GM23338 (cell line): ENCODE data around the gene ADAMTS17. TPM values are rescaled to one million over a fixed set of nuclear protein-coding genes. Genes with fewer than 3 reads are reported as not detected.

Experiments
- ATAC-seq: fragments of 200-7000 bp; cut with Tn5 transposase; 3 replicates; pipeline ENCODE4 v1.9.1; 2020
- DNase-seq: peaks from one replicate; pipeline ENCODE4 v3.0.0-alpha.2; 2015; ENCODE audit warnings: low spot score
- H2AFZ ChIP-seq: fragments of 200-600 bp; sonication (generic); 2 replicates; pipeline ENCODE4 v1.8.0; 2016; ENCODE audit warnings: antibody characterized with exemption, mild to moderate bottlenecking, moderate library complexity
- H3F3A ChIP-seq: fragments of 200-600 bp; sonication (generic); replicated peaks from 2 replicates; pipeline ENCODE4 v1.8.0; 2017; ENCODE audit warnings: antibody characterized with exemption, mixed run types, low read depth
- H3K27ac ChIP-seq: fragments of 200-600 bp; sonication (generic); 2 replicates; pipeline ENCODE4 v1.6.1; 2016; ENCODE audit warnings: low read depth
- H3K27me3 ChIP-seq: fragments of 200-600 bp; sonication (generic); 2 replicates; pipeline ENCODE4 v1.8.0; 2016; ENCODE audit warnings: mild to moderate bottlenecking, mixed run types, moderate library complexity; ENCODE audit not compliant: insufficient read depth
- H3K36me3 ChIP-seq: fragments of 200-600 bp; sonication (generic); 2 replicates; pipeline ENCODE4 v1.8.0; 2016; ENCODE audit warnings: mild to moderate bottlenecking; ENCODE audit not compliant: insufficient read depth
- H3K4me1 ChIP-seq: fragments of 200-600 bp; sonication (generic); 2 replicates; pipeline ENCODE4 v1.8.0; 2016; ENCODE audit warnings: mild to moderate bottlenecking, moderate library complexity; ENCODE audit not compliant: insufficient read depth
- H3K4me2 ChIP-seq: fragments of 200-600 bp; sonication (generic); 2 replicates; pipeline ENCODE4 v1.7.1; 2017; ENCODE audit warnings: mixed run types
- H3K4me3 ChIP-seq: fragments of 200-600 bp; sonication (generic); 2 replicates; pipeline ENCODE4 v1.6.1; 2016; ENCODE audit warnings: mixed run types
- H3K79me2 ChIP-seq: fragments of 200-600 bp; sonication (generic); replicated peaks from 2 replicates; pipeline ENCODE4 v1.8.0; 2017; ENCODE audit warnings: mild to moderate bottlenecking; ENCODE audit not compliant: insufficient read depth
- H3K9me2 ChIP-seq: fragments of 200-600 bp; sonication (generic); 2 replicates; pipeline ENCODE4 v1.8.0; 2017; ENCODE audit not compliant: insufficient read depth
- H4K20me1 ChIP-seq: fragments of 200-600 bp; sonication (generic); replicated peaks from 2 replicates; pipeline ENCODE4 v1.8.0; 2017; ENCODE audit warnings: mild to moderate bottlenecking; ENCODE audit not compliant: insufficient read depth
- H3K27ac Mint-ChIP-seq: 2 replicates; pipeline ENCODE4 v1.8.0; 2020; ENCODE audit warnings: inconsistent platforms, mild to moderate bottlenecking, moderate library complexity, mixed read lengths
- H3K27me3 Mint-ChIP-seq: 3 replicates; pipeline ENCODE4 v1.8.0; 2022; ENCODE audit warnings: low read depth, mild to moderate bottlenecking, moderate library complexity, mixed read lengths, inconsistent platforms; ENCODE audit not compliant: insufficient read depth, poor library complexity
- H3K36me3 Mint-ChIP-seq: 3 replicates; pipeline ENCODE4 v1.8.0; 2021; ENCODE audit warnings: low read depth, mild to moderate bottlenecking, inconsistent platforms, moderate library complexity, mixed read lengths
- H3K4me1 Mint-ChIP-seq: 3 replicates; pipeline ENCODE4 v1.8.0; 2020; ENCODE audit warnings: mild to moderate bottlenecking, inconsistent platforms, mixed read lengths
- H3K4me3 Mint-ChIP-seq: 3 replicates; pipeline ENCODE4 v1.8.0; 2021; ENCODE audit warnings: moderate library complexity, mild to moderate bottlenecking, inconsistent platforms, mixed read lengths
- H3K9me3 Mint-ChIP-seq: 3 replicates; pipeline ENCODE4 v1.8.0; 2020; ENCODE audit warnings: moderate library complexity, mild to moderate bottlenecking, inconsistent platforms, mixed read lengths
- CREB1 ChIP-seq: fragments of 250-450 bp; sonication (Bioruptor Pico); IDR thresholded peaks from 2 replicates; pipeline ENCODE4 v1.5.0; 2020; ENCODE audit warnings: low read depth, mild to moderate bottlenecking, moderate library complexity
- EZH2 ChIP-seq: fragments of 200-600 bp; sonication (generic); IDR thresholded peaks from one replicate; pipeline ENCODE4 v1.8.0; 2017; ENCODE audit warnings: antibody characterized with exemption, mild to moderate bottlenecking, low read depth; ENCODE audit not compliant: unreplicated experiment
- EZH2phosphoT487 ChIP-seq: fragments of 200-600 bp; sonication (generic); IDR thresholded peaks from one replicate; pipeline ENCODE4 v1.8.1; 2018; ENCODE audit warnings: antibody characterized with exemption; ENCODE audit not compliant: unreplicated experiment
- JUNB ChIP-seq: IDR thresholded peaks from one replicate; pipeline ENCODE4 v1.6.1; 2016; ENCODE audit warnings: antibody characterized with exemption; ENCODE audit not compliant: unreplicated experiment
- NANOG ChIP-seq: IDR thresholded peaks from 2 replicates; pipeline ENCODE4 v1.6.1; 2016; ENCODE audit warnings: antibody characterized with exemption, borderline replicate concordance
- REST ChIP-seq: IDR thresholded peaks from one replicate; pipeline ENCODE4 v1.6.1; 2018; ENCODE audit warnings: antibody characterized with exemption; ENCODE audit not compliant: unreplicated experiment
- STAT1 ChIP-seq: IDR thresholded peaks from one replicate; pipeline ENCODE4 v1.6.1; 2016; ENCODE audit warnings: antibody characterized with exemption; ENCODE audit not compliant: unreplicated experiment
- ZNF114 ChIP-seq: fragments of 250-450 bp; sonication (Bioruptor Pico); IDR thresholded peaks from 2 replicates; pipeline ENCODE4 v1.5.0; 2020; ENCODE audit warnings: mild to moderate bottlenecking, moderate library complexity
- ZNF331 ChIP-seq: fragments of 250-450 bp; sonication (Bioruptor Pico); IDR thresholded peaks from 2 replicates; pipeline ENCODE4 v1.5.0; 2020; ENCODE audit warnings: low read depth, mild to moderate bottlenecking, moderate library complexity
- polyA plus RNA-seq: library from polyadenylated mRNA; unstranded; fragments of >200 nt; fragmentation: Nextera tagmentation; extraction: Ambion mirVana; gene quantifications from 2 replicates; pipeline ENCODE4 v1.2.1, GENCODE V29; 2016
- total RNA-seq: library from RNA; depleted of rRNA; stranded (reverse); fragments of >200 nt; shearing (Covaris generic); gene quantifications from 2 replicates; pipeline ENCODE4 v1.2.3, GENCODE V29; 2014
- TF ChIP-seq, protein P1 (sequence below): fragments of 250-450 bp; sonication (Bioruptor Pico); IDR thresholded peaks from 2 replicates; pipeline ENCODE4 v1.5.0; 2020; ENCODE audit warnings: mild to moderate bottlenecking, moderate library complexity
- TF ChIP-seq, protein P2 (sequence below): IDR thresholded peaks from 2 replicates; pipeline ENCODE4 v1.6.1; 2016; ENCODE audit warnings: antibody characterized with exemption
- TF ChIP-seq, protein P3 (sequence below), 2 experiments: fragments of 200-600 bp in 1 of 2; sonication (generic) in 1 of 2; conservative IDR thresholded peaks; 2 replicates each; pipeline versions ENCODE4 v1.5.1 to v1.6.1; 2016 to 2017; ENCODE audit warnings: antibody characterized with exemption in 2 of 2, low read depth in 2 of 2, mild to moderate bottlenecking in 2 of 2, moderate library complexity in 1 of 2

Gene ADAMTS17
- total and polyA plus RNA-seq, 2 experiments from 2014 or later: 0.60 to 3.8 TPM

GRCh38 chr15:100230784-100231183, 111.0 kb downstream of the ADAMTS17 start:
- H4K20me1 ChIP-seq: no peaks in the 10 kb centered on the region
- ATAC-seq: no peak
- no peaks in the 10 kb centered on the region for H3K27me3 Mint-ChIP-seq
- no peaks in the 10 kb centered on the region; the same call in 1 of the 3 replicates for H3K36me3 Mint-ChIP-seq
- no peak overlapping the region for H3K4me2 ChIP-seq
- H3K27ac ChIP-seq: no peak overlapping the region
- H2AFZ ChIP-seq: no peak overlapping the region
- H3K9me2 ChIP-seq: peaks cover 2% of the 10 kb centered on the region; the same call in 1 of the 2 replicates
- H3K9me3 Mint-ChIP-seq: no peaks in the 10 kb centered on the region; the same call in 2 of the 3 replicates
- no peaks in the 10 kb centered on the region for H3F3A ChIP-seq
- no peaks in the 10 kb centered on the region for H3K4me1 ChIP-seq
- no peak overlapping the region for H3K27ac Mint-ChIP-seq
- no peak for DNase-seq
- no peaks in the 10 kb centered on the region for H3K79me2 ChIP-seq
- TF ChIP-seq NANOG: no peak
- TF ChIP-seq EZH2phosphoT487: no peak
- no peak for TF ChIP-seq EZH2
- TF ChIP-seq, protein P1, sequence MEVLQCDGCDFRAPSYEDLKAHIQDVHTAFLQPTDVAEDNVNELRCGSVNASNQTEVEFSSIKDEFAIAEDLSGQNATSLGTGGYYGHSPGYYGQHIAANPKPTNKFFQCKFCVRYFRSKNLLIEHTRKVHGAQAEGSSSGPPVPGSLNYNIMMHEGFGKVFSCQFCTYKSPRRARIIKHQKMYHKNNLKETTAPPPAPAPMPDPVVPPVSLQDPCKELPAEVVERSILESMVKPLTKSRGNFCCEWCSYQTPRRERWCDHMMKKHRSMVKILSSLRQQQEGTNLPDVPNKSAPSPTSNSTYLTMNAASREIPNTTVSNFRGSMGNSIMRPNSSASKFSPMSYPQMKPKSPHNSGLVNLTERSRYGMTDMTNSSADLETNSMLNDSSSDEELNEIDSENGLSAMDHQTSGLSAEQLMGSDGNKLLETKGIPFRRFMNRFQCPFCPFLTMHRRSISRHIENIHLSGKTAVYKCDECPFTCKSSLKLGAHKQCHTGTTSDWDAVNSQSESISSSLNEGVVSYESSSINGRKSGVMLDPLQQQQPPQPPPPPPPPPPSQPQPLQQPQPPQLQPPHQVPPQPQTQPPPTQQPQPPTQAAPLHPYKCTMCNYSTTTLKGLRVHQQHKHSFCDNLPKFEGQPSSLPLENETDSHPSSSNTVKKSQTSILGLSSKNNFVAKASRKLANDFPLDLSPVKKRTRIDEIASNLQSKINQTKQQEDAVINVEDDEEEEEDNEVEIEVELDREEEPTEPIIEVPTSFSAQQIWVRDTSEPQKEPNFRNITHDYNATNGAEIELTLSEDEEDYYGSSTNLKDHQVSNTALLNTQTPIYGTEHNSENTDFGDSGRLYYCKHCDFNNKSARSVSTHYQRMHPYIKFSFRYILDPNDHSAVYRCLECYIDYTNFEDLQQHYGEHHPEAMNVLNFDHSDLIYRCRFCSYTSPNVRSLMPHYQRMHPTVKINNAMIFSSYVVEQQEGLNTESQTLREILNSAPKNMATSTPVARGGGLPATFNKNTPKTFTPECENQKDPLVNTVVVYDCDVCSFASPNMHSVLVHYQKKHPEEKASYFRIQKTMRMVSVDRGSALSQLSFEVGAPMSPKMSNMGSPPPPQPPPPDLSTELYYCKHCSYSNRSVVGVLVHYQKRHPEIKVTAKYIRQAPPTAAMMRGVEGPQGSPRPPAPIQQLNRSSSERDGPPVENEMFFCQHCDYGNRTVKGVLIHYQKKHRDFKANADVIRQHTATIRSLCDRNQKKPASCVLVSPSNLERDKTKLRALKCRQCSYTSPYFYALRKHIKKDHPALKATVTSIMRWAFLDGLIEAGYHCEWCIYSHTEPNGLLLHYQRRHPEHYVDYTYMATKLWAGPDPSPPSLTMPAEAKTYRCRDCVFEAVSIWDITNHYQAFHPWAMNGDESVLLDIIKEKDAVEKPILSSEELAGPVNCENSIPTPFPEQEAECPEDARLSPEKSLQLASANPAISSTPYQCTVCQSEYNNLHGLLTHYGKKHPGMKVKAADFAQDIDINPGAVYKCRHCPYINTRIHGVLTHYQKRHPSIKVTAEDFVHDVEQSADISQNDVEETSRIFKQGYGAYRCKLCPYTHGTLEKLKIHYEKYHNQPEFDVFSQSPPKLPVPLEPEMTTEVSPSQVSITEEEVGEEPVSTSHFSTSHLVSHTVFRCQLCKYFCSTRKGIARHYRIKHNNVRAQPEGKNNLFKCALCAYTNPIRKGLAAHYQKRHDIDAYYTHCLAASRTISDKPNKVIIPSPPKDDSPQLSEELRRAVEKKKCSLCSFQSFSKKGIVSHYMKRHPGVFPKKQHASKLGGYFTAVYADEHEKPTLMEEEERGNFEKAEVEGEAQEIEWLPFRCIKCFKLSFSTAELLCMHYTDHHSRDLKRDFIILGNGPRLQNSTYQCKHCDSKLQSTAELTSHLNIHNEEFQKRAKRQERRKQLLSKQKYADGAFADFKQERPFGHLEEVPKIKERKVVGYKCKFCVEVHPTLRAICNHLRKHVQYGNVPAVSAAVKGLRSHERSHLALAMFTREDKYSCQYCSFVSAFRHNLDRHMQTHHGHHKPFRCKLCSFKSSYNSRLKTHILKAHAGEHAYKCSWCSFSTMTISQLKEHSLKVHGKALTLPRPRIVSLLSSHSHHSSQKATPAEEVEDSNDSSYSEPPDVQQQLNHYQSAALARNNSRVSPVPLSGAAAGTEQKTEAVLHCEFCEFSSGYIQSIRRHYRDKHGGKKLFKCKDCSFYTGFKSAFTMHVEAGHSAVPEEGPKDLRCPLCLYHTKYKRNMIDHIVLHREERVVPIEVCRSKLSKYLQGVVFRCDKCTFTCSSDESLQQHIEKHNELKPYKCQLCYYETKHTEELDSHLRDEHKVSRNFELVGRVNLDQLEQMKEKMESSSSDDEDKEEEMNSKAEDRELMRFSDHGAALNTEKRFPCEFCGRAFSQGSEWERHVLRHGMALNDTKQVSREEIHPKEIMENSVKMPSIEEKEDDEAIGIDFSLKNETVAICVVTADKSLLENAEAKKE (CRISPR knock-in tag): no peak
- TF ChIP-seq JUNB: no peak
- TF ChIP-seq STAT1: no peak
- TF ChIP-seq, protein P2, sequence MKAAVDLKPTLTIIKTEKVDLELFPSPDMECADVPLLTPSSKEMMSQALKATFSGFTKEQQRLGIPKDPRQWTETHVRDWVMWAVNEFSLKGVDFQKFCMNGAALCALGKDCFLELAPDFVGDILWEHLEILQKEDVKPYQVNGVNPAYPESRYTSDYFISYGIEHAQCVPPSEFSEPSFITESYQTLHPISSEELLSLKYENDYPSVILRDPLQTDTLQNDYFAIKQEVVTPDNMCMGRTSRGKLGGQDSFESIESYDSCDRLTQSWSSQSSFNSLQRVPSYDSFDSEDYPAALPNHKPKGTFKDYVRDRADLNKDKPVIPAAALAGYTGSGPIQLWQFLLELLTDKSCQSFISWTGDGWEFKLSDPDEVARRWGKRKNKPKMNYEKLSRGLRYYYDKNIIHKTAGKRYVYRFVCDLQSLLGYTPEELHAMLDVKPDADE: no peak
- no peak for TF ChIP-seq CREB1 (CRISPR knock-in tag)
- TF ChIP-seq, protein P3, sequence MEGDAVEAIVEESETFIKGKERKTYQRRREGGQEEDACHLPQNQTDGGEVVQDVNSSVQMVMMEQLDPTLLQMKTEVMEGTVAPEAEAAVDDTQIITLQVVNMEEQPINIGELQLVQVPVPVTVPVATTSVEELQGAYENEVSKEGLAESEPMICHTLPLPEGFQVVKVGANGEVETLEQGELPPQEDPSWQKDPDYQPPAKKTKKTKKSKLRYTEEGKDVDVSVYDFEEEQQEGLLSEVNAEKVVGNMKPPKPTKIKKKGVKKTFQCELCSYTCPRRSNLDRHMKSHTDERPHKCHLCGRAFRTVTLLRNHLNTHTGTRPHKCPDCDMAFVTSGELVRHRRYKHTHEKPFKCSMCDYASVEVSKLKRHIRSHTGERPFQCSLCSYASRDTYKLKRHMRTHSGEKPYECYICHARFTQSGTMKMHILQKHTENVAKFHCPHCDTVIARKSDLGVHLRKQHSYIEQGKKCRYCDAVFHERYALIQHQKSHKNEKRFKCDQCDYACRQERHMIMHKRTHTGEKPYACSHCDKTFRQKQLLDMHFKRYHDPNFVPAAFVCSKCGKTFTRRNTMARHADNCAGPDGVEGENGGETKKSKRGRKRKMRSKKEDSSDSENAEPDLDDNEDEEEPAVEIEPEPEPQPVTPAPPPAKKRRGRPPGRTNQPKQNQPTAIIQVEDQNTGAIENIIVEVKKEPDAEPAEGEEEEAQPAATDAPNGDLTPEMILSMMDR (conservative IDR thresholded peaks at IDR 0.05; ENCODE audit: low read depth in 2 of 2): no peak
- TF ChIP-seq ZNF331: no peak
- TF ChIP-seq REST: no peak
- TF ChIP-seq ZNF114: no peak
- no peak overlapping the region for H3K4me3 Mint-ChIP-seq
- H3K27me3 ChIP-seq: no peaks in the 10 kb centered on the region
- H3K36me3 ChIP-seq: no peaks in the 10 kb centered on the region
- H3K4me1 Mint-ChIP-seq: no peaks in the 10 kb centered on the region
- H3K4me3 ChIP-seq: no peak overlapping the region
